ENCODE results near the gene RASGRP2.

Gene RASGRP2

DNA sequence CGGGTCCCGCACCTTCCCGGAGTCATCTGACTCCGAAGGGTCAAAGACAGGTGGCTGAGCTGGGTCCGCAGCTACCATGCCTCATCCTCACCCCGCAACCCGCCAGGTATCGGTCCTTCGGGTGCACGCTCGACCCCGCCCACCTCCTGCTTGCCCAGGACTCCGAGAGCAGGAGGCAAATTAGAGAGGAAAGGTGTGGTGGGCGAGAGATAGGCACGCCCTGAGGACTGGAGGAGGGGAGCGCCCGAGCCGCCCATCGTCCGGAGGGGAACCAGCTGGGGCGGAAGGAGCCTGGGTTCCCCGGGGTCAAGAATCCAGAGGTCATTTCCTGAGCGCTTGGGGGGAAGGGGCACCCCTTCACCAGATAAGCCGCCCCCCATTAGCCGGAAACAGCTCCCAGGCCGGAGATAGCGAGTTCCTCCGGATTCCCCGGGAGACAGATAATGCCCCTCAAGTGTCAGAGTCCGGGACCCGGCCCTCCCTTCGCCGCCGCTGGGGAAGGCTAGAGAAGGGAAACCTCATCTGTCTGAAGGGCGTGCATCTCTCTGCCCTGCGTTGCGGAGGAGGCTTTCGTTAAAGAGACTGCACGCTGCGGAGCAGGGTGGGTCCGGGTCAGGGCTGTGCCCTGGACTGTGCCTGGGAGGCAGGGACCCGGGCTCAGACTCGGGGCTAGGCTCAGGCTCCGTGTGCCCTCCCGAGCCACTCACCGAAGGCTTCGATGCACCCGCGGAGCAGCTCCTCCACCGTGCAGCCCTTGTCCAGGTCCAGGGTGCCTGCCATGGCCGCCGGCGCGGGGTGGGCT is 1.7 kb downstream of the RASGRP2 start:
- in situ Hi-C loops (cut with HindIII; ENCODE audit: low sequenced_read_pairs): no loop called here
- peak overlapping the region; percentile 0 for H3K4me3 ChIP-seq (ENCODE audit: low read depth, low read length)
- no peak for DNase-seq (ENCODE audit: low read depth, low spot score)
- TF ChIP-seq, protein P1, sequence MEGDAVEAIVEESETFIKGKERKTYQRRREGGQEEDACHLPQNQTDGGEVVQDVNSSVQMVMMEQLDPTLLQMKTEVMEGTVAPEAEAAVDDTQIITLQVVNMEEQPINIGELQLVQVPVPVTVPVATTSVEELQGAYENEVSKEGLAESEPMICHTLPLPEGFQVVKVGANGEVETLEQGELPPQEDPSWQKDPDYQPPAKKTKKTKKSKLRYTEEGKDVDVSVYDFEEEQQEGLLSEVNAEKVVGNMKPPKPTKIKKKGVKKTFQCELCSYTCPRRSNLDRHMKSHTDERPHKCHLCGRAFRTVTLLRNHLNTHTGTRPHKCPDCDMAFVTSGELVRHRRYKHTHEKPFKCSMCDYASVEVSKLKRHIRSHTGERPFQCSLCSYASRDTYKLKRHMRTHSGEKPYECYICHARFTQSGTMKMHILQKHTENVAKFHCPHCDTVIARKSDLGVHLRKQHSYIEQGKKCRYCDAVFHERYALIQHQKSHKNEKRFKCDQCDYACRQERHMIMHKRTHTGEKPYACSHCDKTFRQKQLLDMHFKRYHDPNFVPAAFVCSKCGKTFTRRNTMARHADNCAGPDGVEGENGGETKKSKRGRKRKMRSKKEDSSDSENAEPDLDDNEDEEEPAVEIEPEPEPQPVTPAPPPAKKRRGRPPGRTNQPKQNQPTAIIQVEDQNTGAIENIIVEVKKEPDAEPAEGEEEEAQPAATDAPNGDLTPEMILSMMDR (IDR thresholded peaks at IDR 0.05; ENCODE audit: low read depth, low read length): no peak

DNA sequence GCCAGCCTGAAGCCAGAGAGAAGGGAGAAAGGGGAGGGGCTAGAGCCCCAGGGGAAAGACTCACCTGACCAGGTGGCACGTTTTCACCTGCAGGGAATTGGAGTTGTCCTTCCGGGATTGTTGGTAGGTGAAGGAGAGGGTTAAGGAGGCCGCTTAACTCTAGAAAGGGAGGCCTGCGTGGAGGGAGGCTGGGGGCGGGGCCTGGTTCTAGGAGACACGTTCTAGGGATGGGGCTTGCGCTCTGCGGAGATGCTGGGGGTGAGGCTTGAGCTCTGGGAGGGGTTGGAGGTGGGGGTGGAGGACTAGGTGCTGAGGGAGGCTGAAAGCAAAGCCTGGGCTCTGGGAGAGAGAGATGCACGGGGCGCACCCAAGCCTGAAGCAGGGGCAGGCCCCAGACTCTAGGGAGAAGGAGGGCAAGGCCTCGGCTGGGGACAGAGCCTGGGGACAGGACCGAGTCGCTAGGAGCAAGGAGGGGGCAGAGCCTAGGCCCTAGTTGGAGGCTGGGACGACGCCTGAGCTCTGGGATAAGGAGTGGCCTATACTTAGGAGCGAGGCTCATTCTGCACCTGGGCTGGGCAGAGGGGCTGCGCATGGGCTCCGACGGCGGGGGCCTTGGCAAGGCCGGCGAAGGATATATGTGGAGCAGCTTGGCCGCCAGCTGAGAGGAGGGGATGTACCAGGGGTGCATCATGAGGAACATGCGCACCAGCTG is 2.4 kb downstream of the RASGRP2 start:
- no peak for DNase-seq (ENCODE audit: low read depth, low spot score)
- H3K4me3 ChIP-seq (ENCODE audit: low read depth, low read length): no peak overlapping the region
- in situ Hi-C loops (cut with HindIII; ENCODE audit: low sequenced_read_pairs): no loop called here
- TF ChIP-seq, protein P1 (IDR thresholded peaks at IDR 0.05; ENCODE audit: low read depth, low read length): no peak

DNA sequence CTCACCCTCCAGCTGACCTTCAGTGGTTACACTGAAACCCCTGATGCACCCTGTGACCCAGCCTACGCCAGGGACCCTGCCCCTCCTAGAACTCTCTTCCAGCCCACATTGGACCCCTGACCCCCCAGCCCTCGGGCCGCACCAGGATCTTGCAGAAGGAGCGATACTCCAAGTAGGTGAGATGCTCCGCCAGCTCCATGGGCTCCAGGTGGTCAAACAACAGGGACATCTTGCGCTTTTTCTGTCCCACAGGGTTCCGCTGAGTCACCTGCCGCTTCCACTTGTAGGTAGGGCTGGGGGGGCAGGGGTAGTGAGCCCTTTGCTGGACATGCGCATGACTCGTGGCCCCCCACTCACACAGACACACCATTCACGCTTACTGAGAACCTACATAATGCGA is 4.1 kb downstream of the RASGRP2 start:
- H3K4me3 ChIP-seq (ENCODE audit: low read depth, low read length): no peak overlapping the region
- TF ChIP-seq, protein P1 (IDR thresholded peaks at IDR 0.05; ENCODE audit: low read depth, low read length): no peak
- DNase-seq (ENCODE audit: low read depth, low spot score): no peak
- in situ Hi-C loops (cut with HindIII; ENCODE audit: low sequenced_read_pairs): no loop called here

DNA sequence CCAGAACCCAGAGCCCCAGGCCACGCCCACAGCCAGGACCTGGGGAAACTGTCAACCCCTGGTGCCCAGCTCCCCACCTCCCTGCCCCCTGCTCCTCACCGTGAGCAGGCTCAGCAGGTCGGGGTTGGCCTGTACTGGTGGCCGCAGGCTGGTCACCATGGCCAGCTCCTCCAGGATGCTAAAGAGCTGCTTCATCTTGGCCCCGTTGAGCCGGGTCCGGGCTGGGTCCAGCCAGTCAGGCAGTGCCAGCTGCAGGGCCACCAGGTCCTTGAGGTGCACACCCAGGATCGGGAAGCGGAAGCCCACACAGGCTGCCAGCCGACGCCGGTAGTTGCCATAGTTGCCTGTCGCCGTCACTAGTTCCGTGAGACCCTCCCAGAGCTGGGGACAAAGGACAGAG is 7.3 kb downstream of the RASGRP2 start:
- TF ChIP-seq, protein P1 (IDR thresholded peaks at IDR 0.05; ENCODE audit: low read depth, low read length): no peak
- in situ Hi-C loops (cut with HindIII; ENCODE audit: low sequenced_read_pairs): no loop called here
- DNase-seq (ENCODE audit: low read depth, low spot score): no peak
- H3K4me3 ChIP-seq (ENCODE audit: low read depth, low read length): no peak overlapping the region

DNA sequence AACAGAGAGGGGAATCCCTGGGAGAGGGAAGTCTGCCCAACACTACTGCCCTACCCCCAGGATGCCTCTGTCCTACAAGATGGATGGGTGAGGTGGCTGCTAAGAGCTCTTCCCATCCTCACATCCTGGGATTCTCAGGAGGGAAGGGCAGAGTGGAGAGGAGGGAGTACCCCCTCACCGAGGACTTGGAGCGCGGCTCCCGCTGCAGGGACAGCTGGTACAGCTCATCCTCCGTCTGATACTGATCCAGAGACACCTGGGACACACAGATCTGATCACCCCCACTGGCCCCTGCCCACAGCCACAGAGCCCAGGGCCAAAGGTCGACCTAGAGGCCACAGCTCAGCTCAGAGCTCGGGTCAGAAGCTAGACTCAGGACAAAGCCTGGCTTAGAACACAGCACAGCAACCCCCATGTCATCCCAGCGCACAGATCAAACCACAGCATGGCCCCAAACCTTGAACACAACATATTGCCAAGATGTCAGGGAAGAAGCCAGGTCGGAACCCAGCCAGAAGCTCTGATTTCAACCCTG is 8.2 kb downstream of the RASGRP2 start:
- DNase-seq (ENCODE audit: low read depth, low spot score): no peak
- TF ChIP-seq, protein P1 (IDR thresholded peaks at IDR 0.05; ENCODE audit: low read depth, low read length): no peak
- no peak overlapping the region for H3K4me3 ChIP-seq (ENCODE audit: low read depth, low read length)
- in situ Hi-C loops (cut with HindIII; ENCODE audit: low sequenced_read_pairs): no loop called here

DNA sequence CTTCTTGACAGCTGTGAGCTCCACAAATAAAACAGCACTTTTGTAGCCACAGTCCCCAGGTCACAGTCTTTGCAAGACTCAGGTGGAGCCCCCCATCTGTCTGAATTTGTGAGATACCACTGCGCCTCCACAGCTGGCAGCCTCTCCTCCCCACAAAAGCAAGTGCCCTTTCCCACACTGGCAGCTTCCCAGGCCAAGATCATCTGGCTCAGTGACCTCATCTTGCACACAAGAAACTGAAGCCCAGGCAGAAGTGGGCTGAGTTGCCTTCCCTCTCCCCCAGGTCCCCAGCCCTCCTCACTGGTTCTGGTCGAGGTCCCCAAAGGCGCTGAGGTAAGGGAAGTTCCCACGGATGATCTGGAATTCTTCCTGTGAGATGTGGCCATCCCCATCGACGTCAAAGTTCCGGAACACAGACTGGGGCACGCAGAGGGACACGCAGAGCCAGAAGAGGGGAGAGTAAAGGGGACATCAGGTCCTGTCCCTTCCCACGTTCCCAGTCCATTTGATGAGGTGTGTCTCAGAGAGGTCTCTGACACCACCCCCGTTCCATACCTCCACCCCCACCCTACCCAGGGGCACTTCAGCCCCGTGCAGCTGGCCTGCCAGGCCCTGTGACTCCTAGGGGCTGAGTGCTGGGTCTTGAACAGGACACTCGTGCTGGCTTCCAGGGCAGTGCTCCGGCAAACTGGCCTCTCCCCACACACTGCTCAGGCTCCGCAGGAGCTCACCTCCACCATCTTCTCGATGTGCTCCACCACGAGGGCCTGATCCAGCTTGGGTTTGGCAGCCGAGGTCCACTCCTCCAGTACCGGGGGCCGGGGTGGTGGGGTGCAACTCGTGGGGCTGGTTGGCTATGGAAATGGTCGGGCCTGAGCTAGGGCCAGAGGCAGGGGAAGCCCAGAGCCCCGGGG is 8.9 kb downstream of the RASGRP2 start:
- TF ChIP-seq, protein P1 (IDR thresholded peaks at IDR 0.05; ENCODE audit: low read depth, low read length): no peak
- in situ Hi-C loops (cut with HindIII; ENCODE audit: low sequenced_read_pairs): no loop called here
- DNase-seq (ENCODE audit: low read depth, low spot score): no peak
- H3K4me3 ChIP-seq (ENCODE audit: low read depth, low read length): no peak overlapping the region

Data from astrocyte of the spinal cord (primary cell).